Right kidney (tissue), 9 donors: Measurements from ENCODE around the gene NOTUM.

ENCODE experiments used
- DNase-seq: peaks from one replicate; pipeline ENCODE4 v3.0.0-alpha.2; 2016
- long read RNA-seq, 8 donors: transcript quantifications; one replicate each; lab custom pipeline, GENCODE V29; 2026

NOTUM gene
- long read RNA-seq, donor 1, partial matches to known transcripts: 0 of 2 reads
- long read RNA-seq, donor 1, other reads (novel, unspliced or antisense): 0 of 2 reads
- long read RNA-seq, donor 2, partial matches to known transcripts: 5 of 6 reads
- long read RNA-seq, donor 2, other reads (novel, unspliced or antisense): 0 of 6 reads
- long read RNA-seq, donor 3: 0 reads
- long read RNA-seq, donor 4: 0 reads
- long read RNA-seq, donor 5, partial matches to known transcripts: 6 of 17 reads
- long read RNA-seq, donor 5, other reads (novel, unspliced or antisense): 11 of 17 reads
- long read RNA-seq, donor 6: 0 reads
- long read RNA-seq, donor 7: 0 reads
- long read RNA-seq, donor 8, partial matches to known transcripts: 0 of 1 reads
- long read RNA-seq, donor 8, other reads (novel, unspliced or antisense): 0 of 1 reads

GRCh38 chr17:81961087-81961511 lies at the start of gene NOTUM:
Gene NOTUM, minus strand, starts transcription at chr17:81961187. Its CDS starts 278 bp downstream, at chr17:81960909.
- no peak for DNase-seq

- DNase-seq: no peak
Measured at GRCh38 chr17:82009413-82009812, 48.4 kb upstream of the NOTUM start.

- DNase-seq: no peak
Measured at GRCh38 chr17:82008941-82009405, 48.0 kb upstream of the NOTUM start.

GRCh38 chr17:82008258-82008940 lies 47.4 kb upstream of the NOTUM start:
- peak; percentile 2 for DNase-seq

- DNase-seq: peak; percentile 12
Measured at GRCh38 chr17:82007495-82008257, 46.7 kb upstream of the NOTUM start.

- DNase-seq: peak; percentile 4
Measured at GRCh38 chr17:82007228-82007494, 46.2 kb upstream of the NOTUM start.

GRCh38 chr17:82006468-82007227 lies 45.7 kb upstream of the NOTUM start:
- DNase-seq: peak; percentile 5

- DNase-seq: no peak
Measured at GRCh38 chr17:82005701-82006348, 44.8 kb upstream of the NOTUM start.

- DNase-seq: peak; percentile 4
Measured at GRCh38 chr17:82004517-82005455, 43.8 kb upstream of the NOTUM start.

- DNase-seq: peak; percentile 45
Measured at GRCh38 chr17:82003411-82004381, 42.7 kb upstream of the NOTUM start.

- DNase-seq: peak; percentile 27
Measured at GRCh38 chr17:82001571-82002056, 40.6 kb upstream of the NOTUM start.

- peak; percentile 67 for DNase-seq
Measured at GRCh38 chr17:82000803-82001570, 40.0 kb upstream of the NOTUM start.

GRCh38 chr17:81999976-82000802 lies 39.2 kb upstream of the NOTUM start:
- peak; percentile 70 for DNase-seq

GRCh38 chr17:81999587-81999975 lies 38.6 kb upstream of the NOTUM start:
- no peak for DNase-seq

- no peak for DNase-seq
Measured at GRCh38 chr17:81998691-81999438, 37.9 kb upstream of the NOTUM start.

- no peak for DNase-seq
Measured at GRCh38 chr17:81998212-81998611, 37.2 kb upstream of the NOTUM start.
